Measurements from ENCODE around the gene REEP2. TPM values are rescaled to one million over a fixed set of nuclear protein-coding genes. Genes with fewer than 3 reads are reported as not detected.

Gene REEP2
- total RNA-seq, 1 donor from 2014 or later = 6.1 TPM

GRCh38 chr5:138445547-138446271 is 6.9 kb downstream of the REEP2 start:
- no peak for DNase-seq
- ATAC-seq (ENCODE audit: poor library complexity) = no peak
- intact Hi-C loops (cut with DNase I) = no loop called here

- DNase-seq (no peak), ATAC-seq (ENCODE audit: poor library complexity) (no peak)
- intact Hi-C loops (cut with DNase I) = no loop called here
Observed at GRCh38 chr5:138448070-138448469, 9.2 kb downstream of the REEP2 start.

GRCh38 chr5:138448481-138449398 is 9.9 kb downstream of the REEP2 start:
- intact Hi-C loops (cut with DNase I) = no loop called here
- DNase-seq (no peak), ATAC-seq (ENCODE audit: poor library complexity) (no peak)

GRCh38 chr5:138449501-138450239 is 10.8 kb downstream of the REEP2 start:
- intact Hi-C loops (cut with DNase I) = loop anchor here (5.0 kb wide), 1 partner anchor 53 kb away; no protein-coding TSS in a partner anchor
- ATAC-seq (ENCODE audit: poor library complexity) (peak; percentile 98), DNase-seq (peak; percentile 95)

- DNase-seq (no peak), ATAC-seq (ENCODE audit: poor library complexity) (no peak)
- intact Hi-C loops (cut with DNase I) = loop anchor here (5.0 kb wide), 1 partner anchor 51 kb away; no protein-coding TSS in a partner anchor
Observed at GRCh38 chr5:138450971-138451370, 12.1 kb downstream of the REEP2 start.

- intact Hi-C loops (cut with DNase I) = loop anchor here (5.0 kb wide), 1 partner anchor 50 kb away; no protein-coding TSS in a partner anchor
- DNase-seq (no peak), ATAC-seq (ENCODE audit: poor library complexity) (no peak)
Observed at GRCh38 chr5:138452720-138453119, 13.9 kb downstream of the REEP2 start.

GRCh38 chr5:138453590-138453989 is 14.7 kb downstream of the REEP2 start:
- intact Hi-C loops (cut with DNase I) = loop anchor here (5.0 kb wide), 1 partner anchor 49 kb away; no protein-coding TSS in a partner anchor
- ATAC-seq (ENCODE audit: poor library complexity) (no peak), DNase-seq (no peak)

GRCh38 chr5:138454121-138454520 is 15.3 kb downstream of the REEP2 start:
- ATAC-seq (ENCODE audit: poor library complexity) = no peak
- intact Hi-C loops (cut with DNase I) = loop anchor here (5.0 kb wide), 1 partner anchor 48 kb away; no protein-coding TSS in a partner anchor
- DNase-seq = no peak

GRCh38 chr5:138455232-138455930 is 16.5 kb downstream of the REEP2 start:
- intact Hi-C loops (cut with DNase I) = no loop called here
- ATAC-seq (ENCODE audit: poor library complexity) (no peak), DNase-seq (no peak)

GRCh38 chr5:138457531-138458275 is 18.8 kb downstream of the REEP2 start:
- ATAC-seq (ENCODE audit: poor library complexity) = no peak
- intact Hi-C loops (cut with DNase I) = no loop called here
- no peak for DNase-seq

- ATAC-seq (ENCODE audit: poor library complexity) (peak; percentile 30), DNase-seq (no peak)
- intact Hi-C loops (cut with DNase I) = no loop called here
Observed at GRCh38 chr5:138458384-138458783, 19.5 kb downstream of the REEP2 start.

- intact Hi-C loops (cut with DNase I) = no loop called here
- no peak for DNase-seq
- no peak for ATAC-seq (ENCODE audit: poor library complexity)
Observed at GRCh38 chr5:138458856-138459255, 20.0 kb downstream of the REEP2 start.

GRCh38 chr5:138459311-138459933 is 20.6 kb downstream of the REEP2 start:
- ATAC-seq (ENCODE audit: poor library complexity) = no peak
- intact Hi-C loops (cut with DNase I) = no loop called here
- peak; percentile 67 for DNase-seq

- no peak for DNase-seq
- no peak for ATAC-seq (ENCODE audit: poor library complexity)
- intact Hi-C loops (cut with DNase I) = no loop called here
Observed at GRCh38 chr5:138460032-138460693, 21.3 kb downstream of the REEP2 start.

- DNase-seq (no peak), ATAC-seq (ENCODE audit: poor library complexity) (no peak)
- intact Hi-C loops (cut with DNase I) = no loop called here
Observed at GRCh38 chr5:138461343-138462125, 22.7 kb downstream of the REEP2 start.

- DNase-seq (no peak), ATAC-seq (ENCODE audit: poor library complexity) (no peak)
- intact Hi-C loops (cut with DNase I) = no loop called here
Observed at GRCh38 chr5:138463419-138464007, 24.7 kb downstream of the REEP2 start.
